Pulmonary artery endothelial cell (primary cell): Measurements from ENCODE around the gene LMX1B. TPM values are rescaled to one million over a fixed set of nuclear protein-coding genes. Genes with fewer than 3 reads are reported as not detected.
A peak's percentile ranks its signal among the peaks of the same experiment; 100 is the strongest.

Source experiments
- DNase-seq: peaks from one replicate; pipeline ENCODE4 v3.0.0-alpha.2; 2011; ENCODE audit warnings: low read depth, low spot score
- total RNA-seq: library from RNA; depleted of rRNA; stranded (reverse); fragments of >200 nt; gene quantifications from 2 replicates; pipeline ENCODE4 v1.2.3, GENCODE V29; 2014

Gene LMX1B
- total RNA-seq, 1 donor from 2014 or later: not detected

GRCh38 chr9:126658201-126658825 is 44.6 kb downstream of the LMX1B start:
- DNase-seq: no peak

GRCh38 chr9:126658956-126659555 is 45.3 kb downstream of the LMX1B start:
- DNase-seq: no peak

GRCh38 chr9:126661122-126661520 is 47.4 kb downstream of the LMX1B start:
- DNase-seq: no peak

DNA sequence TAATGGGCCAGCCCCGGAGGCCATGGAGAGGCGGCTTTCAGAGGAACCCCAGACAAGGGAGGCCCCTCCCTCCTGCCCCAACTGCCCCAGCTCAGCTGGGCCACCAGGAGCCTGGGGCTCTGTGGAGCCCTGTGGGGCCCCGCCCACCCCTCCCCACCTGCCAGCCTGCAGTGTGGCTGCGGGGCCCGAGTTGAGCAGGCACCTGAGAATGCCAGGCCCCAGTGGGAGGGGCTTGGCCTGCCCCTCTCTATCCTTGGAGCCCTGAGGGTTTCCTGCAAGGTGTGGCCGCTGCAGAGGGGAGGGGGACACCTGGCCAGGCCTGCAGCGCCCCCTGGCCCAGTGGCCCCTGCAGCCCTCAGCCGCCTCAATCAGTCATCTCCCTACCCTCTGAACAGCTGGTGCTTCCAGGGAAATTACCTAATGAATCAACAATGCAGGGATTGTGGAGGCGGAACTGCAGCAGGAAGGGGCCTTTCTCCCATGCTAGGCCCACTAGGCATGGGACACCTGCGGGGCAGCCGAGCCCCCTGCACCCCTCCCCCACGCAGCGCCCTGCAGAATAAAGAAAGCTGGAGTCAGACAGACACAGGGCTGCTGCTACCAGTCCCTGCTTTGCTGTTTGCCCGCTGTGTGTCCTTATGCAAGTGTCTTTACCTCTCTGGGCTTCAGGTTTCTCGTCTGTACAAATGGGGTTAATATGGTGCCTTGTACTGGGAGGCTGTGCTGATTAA is 48.0 kb downstream of the LMX1B start:
- DNase-seq: peak; percentile 30

GRCh38 chr9:126663661-126664072 is 49.9 kb downstream of the LMX1B start:
- no peak for DNase-seq

GRCh38 chr9:126664900-126665643 is 51.3 kb downstream of the LMX1B start:
- no peak for DNase-seq

DNA sequence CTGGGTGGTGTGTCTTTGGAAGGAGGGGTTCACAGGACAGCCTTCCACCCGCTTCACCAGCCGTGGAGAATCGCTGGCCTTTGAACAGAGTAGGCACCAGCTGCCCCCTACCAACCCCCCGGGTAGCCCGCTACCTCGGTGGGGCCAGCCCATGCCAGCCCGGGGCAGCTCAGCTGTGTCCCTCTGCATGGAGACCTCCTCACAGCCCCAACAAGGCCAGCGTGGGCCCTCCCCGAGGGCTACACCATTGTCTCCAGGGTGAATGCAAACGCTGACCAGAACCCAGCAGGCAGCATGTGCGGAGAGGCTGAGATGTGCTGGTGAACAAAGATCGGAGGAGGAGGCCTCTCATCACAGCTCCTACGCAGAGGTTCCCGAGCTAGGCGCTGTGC is 51.9 kb downstream of the LMX1B start:
- no peak for DNase-seq

GRCh38 chr9:126666155-126666803 is 52.6 kb downstream of the LMX1B start:
- DNase-seq: no peak

DNA sequence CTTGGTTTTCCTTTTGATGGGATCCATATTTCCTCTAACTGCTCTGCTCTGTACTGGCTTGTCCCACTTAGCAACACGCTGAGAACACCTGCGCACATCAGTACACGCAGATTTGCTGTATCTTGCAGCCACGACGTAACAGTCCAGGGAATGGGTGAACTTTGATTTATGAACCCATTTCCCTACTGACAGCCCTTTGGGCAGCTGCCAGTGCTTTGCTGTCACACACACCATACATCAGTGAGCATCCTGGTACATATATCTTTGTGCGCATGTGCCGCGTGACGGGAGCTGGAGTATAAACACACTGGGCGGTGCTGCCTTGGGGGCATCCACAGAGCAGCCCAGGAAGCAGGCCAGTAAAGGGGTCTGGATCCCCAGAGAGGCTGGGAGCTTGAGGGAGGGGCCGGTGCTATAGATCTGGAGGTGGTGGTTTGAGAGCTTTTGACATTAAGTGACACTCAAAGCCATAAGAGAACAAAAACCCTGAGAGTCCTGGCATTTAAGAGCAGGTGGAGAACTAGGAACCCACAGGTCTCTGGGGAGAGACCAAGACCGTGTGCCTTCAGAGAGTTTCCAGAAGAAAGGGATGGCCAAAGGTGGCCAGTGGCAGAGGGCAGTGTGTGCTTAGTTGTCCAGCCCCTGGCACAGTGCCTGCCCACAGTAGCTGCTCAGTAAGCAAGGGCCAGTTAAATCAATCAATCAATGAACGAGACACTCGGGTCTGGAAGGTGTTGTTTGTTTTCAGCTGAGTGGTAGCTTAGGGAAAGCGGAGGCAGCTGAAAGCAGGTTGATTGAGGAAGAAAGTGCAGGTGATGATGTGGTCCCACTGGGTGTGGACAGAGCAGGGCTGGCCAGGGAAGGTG is 53.7 kb downstream of the LMX1B start:
- no peak for DNase-seq

GRCh38 chr9:126668058-126668457 is 54.3 kb downstream of the LMX1B start:
- DNase-seq: no peak

DNA sequence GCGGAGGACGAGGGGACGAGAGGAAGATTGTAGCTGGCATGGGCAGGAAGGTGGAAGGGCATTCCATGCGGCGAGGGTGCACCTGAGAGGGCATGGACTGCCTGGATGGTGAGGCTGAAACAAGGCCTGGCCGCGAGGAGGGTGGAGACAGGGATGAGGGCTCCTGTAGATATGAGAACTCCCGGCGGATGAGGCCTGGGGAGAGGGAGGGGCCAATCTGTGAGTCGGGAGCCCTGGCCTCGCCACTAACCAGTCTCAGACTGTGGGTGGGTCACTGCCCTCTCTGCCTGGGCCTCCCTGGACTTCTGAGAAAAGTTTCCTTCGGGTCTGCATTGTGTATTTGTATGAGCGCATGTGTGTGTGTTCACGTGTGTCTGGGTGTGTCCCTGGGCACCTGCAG is 55.4 kb downstream of the LMX1B start:
- DNase-seq: no peak

- DNase-seq: no peak
Measured at GRCh38 chr9:126670270-126670669, 56.5 kb downstream of the LMX1B start.

- DNase-seq: no peak
Measured at GRCh38 chr9:126671381-126671831, 57.7 kb downstream of the LMX1B start.

- no peak for DNase-seq
Measured at GRCh38 chr9:126671983-126672382, 58.3 kb downstream of the LMX1B start.

DNA sequence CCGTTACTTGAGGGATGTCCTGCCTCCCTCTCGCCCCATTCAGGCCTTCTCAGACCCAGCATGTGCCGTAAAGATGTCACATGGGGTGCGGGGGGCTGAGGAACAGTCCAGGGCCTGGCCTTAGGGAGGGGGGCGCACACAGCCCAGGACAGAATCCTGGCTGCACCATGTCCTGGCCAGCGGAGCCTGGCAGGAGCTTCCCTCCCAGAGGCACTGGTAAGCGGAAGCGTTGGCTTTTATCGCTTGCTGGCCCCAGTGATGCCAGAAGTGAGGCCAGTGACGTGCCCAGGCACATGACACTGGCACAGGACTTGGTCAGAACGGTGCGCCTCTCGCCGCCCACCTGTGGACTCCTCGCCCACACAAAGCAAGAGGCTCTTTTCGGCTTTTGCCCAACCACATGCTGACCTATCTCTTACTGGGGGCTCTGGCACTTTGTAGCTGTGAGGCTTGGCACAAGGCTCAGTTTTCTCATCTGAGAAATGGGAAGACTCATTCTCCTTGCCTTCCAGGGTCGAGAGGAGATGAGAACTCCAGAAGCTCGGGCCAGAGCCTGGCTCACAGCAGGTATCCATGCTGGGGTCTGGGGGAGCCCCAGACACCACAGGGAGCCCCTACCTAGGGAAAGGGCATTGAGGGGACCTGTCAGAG is 59.0 kb downstream of the LMX1B start:
- DNase-seq: no peak

GRCh38 chr9:126673689-126674364 is 60.1 kb downstream of the LMX1B start:
- no peak for DNase-seq

GRCh38 chr9:126674365-126675146 is 60.8 kb downstream of the LMX1B start:
- no peak for DNase-seq

- DNase-seq: no peak
Measured at GRCh38 chr9:126675147-126675467, 61.4 kb downstream of the LMX1B start.
